HepG2 (cell line): Measurements from ENCODE around the gene GALNT16. TPM values are rescaled to one million over a fixed set of nuclear protein-coding genes. Genes with fewer than 3 reads are reported as not detected.

Experiments
- ELF3 ChIP-seq: IDR thresholded peaks from 2 replicates; pipeline ENCODE4 v1.6.1; 2016; ENCODE audit warnings: missing genetic modification reagents, missing compliant biosample characterization
- HDAC2 ChIP-seq: sonication (generic); formaldehyde crosslinking; IDR thresholded peaks from 2 replicates; pipeline ENCODE4 v1.4.0; 2020; ENCODE audit warnings: missing genetic modification reagents
- HIVEP1 ChIP-seq: sonication (generic); formaldehyde crosslinking; IDR thresholded peaks from 2 replicates; pipeline ENCODE4 v1.4.0; 2020; ENCODE audit warnings: mild to moderate bottlenecking, missing genetic modification reagents
- HNF4G ChIP-seq, 2 experiments: sonication (generic) in 1 of 2; formaldehyde crosslinking in 1 of 2; IDR thresholded peaks; 2 replicates each; pipeline versions ENCODE4 v1.4.0 to v1.6.1; 2011 to 2020; ENCODE audit warnings: borderline replicate concordance in 2 of 2, low read depth in 2 of 2, mild to moderate bottlenecking in 2 of 2, low read length in 1 of 2, missing genetic modification reagents in 1 of 2, moderate library complexity in 1 of 2
- IKZF1 ChIP-seq: fragments of 450-650 bp; IDR thresholded peaks from 2 replicates; pipeline ENCODE4 v1.7.1; 2016
- KLF16 ChIP-seq, 2 experiments: sonication (generic) in 1 of 2; formaldehyde crosslinking in 1 of 2; IDR thresholded peaks; 2 replicates each; pipeline versions ENCODE4 v1.6.1 to v1.8.0; 2016 to 2023; ENCODE audit warnings: missing genetic modification reagents in 2 of 2, missing compliant biosample characterization in 1 of 2
- NR0B2 ChIP-seq: sonication (generic); formaldehyde crosslinking; IDR thresholded peaks from 2 replicates; pipeline ENCODE4 v1.4.0; 2020; ENCODE audit warnings: mild to moderate bottlenecking, missing genetic modification reagents
- RFXANK ChIP-seq: IDR thresholded peaks from 2 replicates; pipeline ENCODE4 v1.6.1; 2016
- RXRB ChIP-seq: IDR thresholded peaks from 2 replicates; pipeline ENCODE4 v1.6.1; 2016; ENCODE audit warnings: borderline replicate concordance, missing genetic modification reagents, missing compliant biosample characterization
- SMYD3 ChIP-seq: sonication (generic); formaldehyde crosslinking; IDR thresholded peaks from 2 replicates; pipeline ENCODE4 v1.8.1; 2023; ENCODE audit warnings: mild to moderate bottlenecking, missing genetic modification reagents
- SP140L ChIP-seq: sonication (generic); formaldehyde crosslinking; IDR thresholded peaks from 2 replicates; pipeline ENCODE4 v1.4.0; 2020; ENCODE audit warnings: missing genetic modification reagents, borderline replicate concordance
- ZHX2 ChIP-seq, 2 experiments: sonication (generic) in 1 of 2; formaldehyde crosslinking in 1 of 2; IDR thresholded peaks; 2 replicates each; pipeline versions ENCODE4 v1.6.1 to v1.9.0; 2014 to 2022; ENCODE audit warnings: antibody characterized with exemption in 1 of 2, borderline replicate concordance in 1 of 2, inconsistent platforms in 1 of 2, low read depth in 1 of 2, missing genetic modification reagents in 1 of 2
- ZNF280B ChIP-seq: sonication (generic); formaldehyde crosslinking; IDR thresholded peaks from 2 replicates; pipeline ENCODE4 v1.5.0; 2020; ENCODE audit warnings: missing genetic modification reagents, mild to moderate bottlenecking, borderline replicate concordance
- ZNF337 ChIP-seq: sonication (generic); formaldehyde crosslinking; IDR thresholded peaks from 2 replicates; pipeline ENCODE4 v1.5.1; 2020; ENCODE audit warnings: missing genetic modification reagents, low read depth, mild to moderate bottlenecking, borderline replicate concordance
- ZNF33B ChIP-seq: sonication (generic); formaldehyde crosslinking; IDR thresholded peaks from 2 replicates; pipeline ENCODE4 v1.5.1; 2020; ENCODE audit warnings: mild to moderate bottlenecking, missing genetic modification reagents
- ZNF414 ChIP-seq: sonication (generic); formaldehyde crosslinking; IDR thresholded peaks from 2 replicates; pipeline ENCODE4 v1.5.0; 2020; ENCODE audit warnings: missing genetic modification reagents
- ZNF580 ChIP-seq: IDR thresholded peaks from 2 replicates; pipeline ENCODE4 v1.6.1; 2016; ENCODE audit warnings: low read depth, borderline replicate concordance
- ZNF883 ChIP-seq: sonication (generic); formaldehyde crosslinking; IDR thresholded peaks from 2 replicates; pipeline ENCODE4 v1.5.1; 2020; ENCODE audit warnings: mild to moderate bottlenecking, missing genetic modification reagents; ENCODE audit errors: not compliant biosample characterization
- ZSCAN29 ChIP-seq: sonication (generic); formaldehyde crosslinking; conservative IDR thresholded peaks from 2 replicates; pipeline ENCODE4 v1.4.0; 2020; ENCODE audit warnings: mild to moderate bottlenecking, missing genetic modification reagents
- polyA plus RNA-seq, 8 experiments: library from polyadenylated mRNA; depleted of rRNA in 3 of 8; stranded (reverse) in 7 of 8; unstranded in 1 of 8; fragments of >200 nt; fragmentation: Illumina TruSeq in 4 of 8; extraction: Trizol in 4 of 8; gene quantifications; 2 replicates each; pipeline versions ENCODE4 v1.2.1 to v1.2.3, GENCODE V29; 2011 to 2016; ENCODE audit warnings: low read depth in 4 of 8, missing spikeins in 1 of 8, mixed read lengths in 1 of 8; ENCODE audit not compliant: insufficient read depth in 1 of 8
- total RNA-seq, 5 experiments: library from RNA; depleted of rRNA; stranded (reverse); fragments of >200 nt; fragmentation: Illumina TruSeq; extraction: Trizol; gene quantifications; 2 replicates each; pipeline ENCODE4 v1.2.3, GENCODE V29; 2016; ENCODE audit warnings: low read depth in 1 of 5

The GALNT16 gene
- total and polyA plus RNA-seq, 2 of the 13 experiments (the other 11 are each of a cell fraction or from before 2014, with no cell fraction given), result 0.54 to 0.82 TPM

GRCh38 chr14:69398053-69398817, 138.3 kb downstream of the GALNT16 start, which contains the start of the genes ERH and SLC39A9 (continued):
- TF ChIP-seq ZNF414 (CRISPR knock-in tag) (no peak), HNF4G (IDR thresholded peaks at IDR 0.05; ENCODE audit: borderline replicate concordance, low read depth, low read length) (no peak), HNF4G (CRISPR knock-in tag; IDR thresholded peaks at IDR 0.05; ENCODE audit: borderline replicate concordance, low read depth) (no peak), NR0B2 (no peak; the same call in 1 of the 2 replicates), ZNF280B (0 out of 2 replicates have a peak, but pooled peaks have one; percentile 45), IKZF1 (no peak), SMYD3 (no peak), ELF3 (CRISPR knock-in tag) (peak; percentile 61), RXRB (CRISPR knock-in tag) (peak; percentile 60; the same call in 1 of the 2 replicates), HIVEP1 (CRISPR knock-in tag) (no peak), RFXANK (no peak; the same call in 1 of the 2 replicates), HDAC2 (CRISPR knock-in tag) (peak; percentile 42), ZHX2 (IDR thresholded peaks at IDR 0.05; ENCODE audit: low read depth) (peak; percentile 98), ZHX2 (CRISPR knock-in tag; IDR thresholded peaks at IDR 0.05; ENCODE audit: borderline replicate concordance) (no peak), KLF16 (CRISPR knock-in tag; IDR thresholded peaks at IDR 0.05) (peak in 1 of 2 experiments; percentile 67; a peak in 1 of 4 replicates), ZNF337 (CRISPR knock-in tag) (peak; percentile 91; the same call in 1 of the 2 replicates), ZNF33B (CRISPR knock-in tag) (peak; percentile 85), ZSCAN29 (0 out of 2 replicates have a peak, but pooled peaks have one; percentile 27), ZNF580 (CRISPR knock-in tag) (peak; percentile 27; the same call in 1 of the 2 replicates), SP140L (CRISPR knock-in tag) (no peak), ZNF883 (CRISPR knock-in tag) (peak; percentile 59)
